Measurements from ENCODE around the gene UNCX. TPM values are rescaled to one million over a fixed set of nuclear protein-coding genes. Genes with fewer than 3 reads are reported as not detected.

The UNCX gene
- total and polyA plus RNA-seq, 9 of the 15 experiments (the other 6 are each of a cell fraction or from before 2014, with no cell fraction given): not detected

DNA sequence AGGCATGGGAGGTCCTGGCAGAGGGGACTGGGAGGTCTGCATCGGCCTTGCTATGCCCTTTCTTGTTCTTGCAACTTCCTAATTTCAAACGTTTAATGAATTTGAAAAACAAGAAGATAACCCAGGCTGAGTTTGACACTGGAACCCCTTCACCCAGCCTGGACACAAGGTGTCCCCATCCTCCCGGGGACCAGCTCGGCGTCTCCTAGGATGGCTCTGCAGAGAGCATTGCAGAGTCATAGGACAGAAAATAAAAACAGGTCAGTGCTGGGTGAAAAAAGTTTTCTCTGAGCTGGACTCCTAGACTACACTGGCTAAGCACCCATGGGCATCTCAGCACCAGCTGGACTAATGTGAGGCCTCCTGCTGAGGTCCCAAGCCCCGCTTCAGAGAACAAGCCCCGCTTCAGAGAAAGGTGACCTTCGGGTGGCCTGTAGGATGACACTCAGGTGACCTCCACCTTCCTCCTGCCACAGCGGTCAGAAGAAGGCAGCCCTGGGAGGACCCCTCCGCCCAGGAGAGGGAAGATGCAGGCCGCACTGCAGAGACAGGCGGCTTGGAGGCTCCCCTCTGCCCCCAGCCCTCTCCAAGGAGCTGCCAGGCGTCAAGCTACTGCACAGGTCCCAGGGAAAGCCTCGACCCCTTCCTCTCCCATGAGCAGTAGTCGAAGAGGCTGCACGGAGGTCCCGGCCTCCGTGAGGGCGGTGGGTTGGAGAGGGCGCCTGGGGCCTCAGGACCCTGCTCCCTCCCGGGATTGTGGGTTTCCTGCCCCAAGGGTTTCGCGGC is 9.3 kb upstream of the UNCX start (continued):
- TF ChIP-seq, protein P1, sequence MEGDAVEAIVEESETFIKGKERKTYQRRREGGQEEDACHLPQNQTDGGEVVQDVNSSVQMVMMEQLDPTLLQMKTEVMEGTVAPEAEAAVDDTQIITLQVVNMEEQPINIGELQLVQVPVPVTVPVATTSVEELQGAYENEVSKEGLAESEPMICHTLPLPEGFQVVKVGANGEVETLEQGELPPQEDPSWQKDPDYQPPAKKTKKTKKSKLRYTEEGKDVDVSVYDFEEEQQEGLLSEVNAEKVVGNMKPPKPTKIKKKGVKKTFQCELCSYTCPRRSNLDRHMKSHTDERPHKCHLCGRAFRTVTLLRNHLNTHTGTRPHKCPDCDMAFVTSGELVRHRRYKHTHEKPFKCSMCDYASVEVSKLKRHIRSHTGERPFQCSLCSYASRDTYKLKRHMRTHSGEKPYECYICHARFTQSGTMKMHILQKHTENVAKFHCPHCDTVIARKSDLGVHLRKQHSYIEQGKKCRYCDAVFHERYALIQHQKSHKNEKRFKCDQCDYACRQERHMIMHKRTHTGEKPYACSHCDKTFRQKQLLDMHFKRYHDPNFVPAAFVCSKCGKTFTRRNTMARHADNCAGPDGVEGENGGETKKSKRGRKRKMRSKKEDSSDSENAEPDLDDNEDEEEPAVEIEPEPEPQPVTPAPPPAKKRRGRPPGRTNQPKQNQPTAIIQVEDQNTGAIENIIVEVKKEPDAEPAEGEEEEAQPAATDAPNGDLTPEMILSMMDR (IDR thresholded peaks at IDR 0.05 in 2 of 3, conservative IDR thresholded peaks at IDR 0.05 in 1 of 3; ENCODE audit: insufficient read depth in 2 of 3, low read depth in 1 of 3, low read length in 3 of 3): peak; percentile 49 to 73 (median 64); a peak in 5 of 6 replicates
- TF ChIP-seq, protein P2, sequence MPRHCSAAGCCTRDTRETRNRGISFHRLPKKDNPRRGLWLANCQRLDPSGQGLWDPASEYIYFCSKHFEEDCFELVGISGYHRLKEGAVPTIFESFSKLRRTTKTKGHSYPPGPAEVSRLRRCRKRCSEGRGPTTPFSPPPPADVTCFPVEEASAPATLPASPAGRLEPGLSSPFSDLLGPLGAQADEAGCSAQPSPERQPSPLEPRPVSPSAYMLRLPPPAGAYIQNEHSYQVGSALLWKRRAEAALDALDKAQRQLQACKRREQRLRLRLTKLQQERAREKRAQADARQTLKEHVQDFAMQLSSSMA (CRISPR knock-in tag; IDR thresholded peaks at IDR 0.05): no peak
- TF ChIP-seq PTTG1 (tag; IDR thresholded peaks at IDR 0.05; ENCODE audit: low read depth) (no peak), CBFA2T2 (conservative IDR thresholded peaks at IDR 0.05) (no peak), NKRF (IDR thresholded peaks at IDR 0.05; ENCODE audit: borderline replicate concordance) (no peak), REST (IDR thresholded peaks at IDR 0.05; ENCODE audit: borderline replicate concordance) (peak; percentile 31; the same call in 1 of the 2 replicates), REST (CRISPR knock-in tag; IDR thresholded peaks at IDR 0.05; ENCODE audit: low read depth) (no peak), STAG1 (CRISPR knock-in tag; IDR thresholded peaks at IDR 0.05; ENCODE audit: borderline replicate concordance) (peak; percentile 10; the same call in 1 of the 2 replicates), GTF2F1 (IDR thresholded peaks at IDR 0.05; ENCODE audit: low read depth, low read length) (no peak), EP400 (IDR thresholded peaks at IDR 0.05) (no peak), ZNF124 (CRISPR knock-in tag; IDR thresholded peaks at IDR 0.05) (no peak), ZNF707 (CRISPR knock-in tag; conservative IDR thresholded peaks at IDR 0.05) (no peak), SMC3 (conservative IDR thresholded peaks at IDR 0.05; ENCODE audit: insufficient read depth, low read depth, low read length) (0 out of 2 replicates have a peak, but pooled peaks have one; percentile 38)
- TF ChIP-seq, protein P3, sequence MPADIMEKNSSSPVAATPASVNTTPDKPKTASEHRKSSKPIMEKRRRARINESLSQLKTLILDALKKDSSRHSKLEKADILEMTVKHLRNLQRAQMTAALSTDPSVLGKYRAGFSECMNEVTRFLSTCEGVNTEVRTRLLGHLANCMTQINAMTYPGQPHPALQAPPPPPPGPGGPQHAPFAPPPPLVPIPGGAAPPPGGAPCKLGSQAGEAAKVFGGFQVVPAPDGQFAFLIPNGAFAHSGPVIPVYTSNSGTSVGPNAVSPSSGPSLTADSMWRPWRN (IDR thresholded peaks at IDR 0.05; ENCODE audit: low read depth): no peak
